ENCODE measurements around the gene MAZ. TPM values are rescaled to one million over a fixed set of nuclear protein-coding genes. Genes with fewer than 3 reads are reported as not detected.

MAZ gene
- total RNA-seq, 1 donor from 2014 or later = 294 TPM

- TF ChIP-seq CTCF (conservative IDR thresholded peaks at IDR 0.05) = no peak
- Mint-ChIP-seq H3K4me3 (peak overlapping the region; percentile 88), H3K27me3 (peaks cover 4% of the 10 kb centered on the region), H3K9me3 (no peaks in the 10 kb centered on the region), H3K4me1 (ENCODE audit: unreplicated experiment) (peaks cover 42% of the 10 kb centered on the region), H3K36me3 (peaks cover 8% of the 10 kb centered on the region), H3K27ac (peak overlapping the region; percentile 86)
- no peak for DNase-seq (ENCODE audit: extremely low spot score, unreplicated experiment)
These were observed 13.2 kb downstream of the MAZ start for GRCh38 chr16:29819506-29819905.

GRCh38 chr16:29820271-29820701 lies 14.0 kb downstream of the MAZ start, which contains the start of gene MVP:
Gene MVP, plus strand, starts transcription at chr16:29820462. Its CDS starts 10,088 bp downstream, at chr16:29830550.
- Mint-ChIP-seq H3K27me3 (peaks cover 4% of the 10 kb centered on the region), H3K9me3 (no peaks in the 10 kb centered on the region), H3K36me3 (peaks cover 8% of the 10 kb centered on the region), H3K27ac (peak within 1 kb of the TSS; percentile 86), H3K4me1 (ENCODE audit: unreplicated experiment) (peaks cover 40% of the 10 kb centered on the region), H3K4me3 (peak within 1 kb of the TSS; percentile 88)
- TF ChIP-seq CTCF (conservative IDR thresholded peaks at IDR 0.05) = no peak
- DNase-seq (ENCODE audit: extremely low spot score, unreplicated experiment) = no peak

GRCh38 chr16:29820730-29821642 lies 14.7 kb downstream of the MAZ start:
- DNase-seq (ENCODE audit: extremely low spot score, unreplicated experiment) = no peak
- Mint-ChIP-seq H3K27ac (peak overlapping the region; percentile 86), H3K4me3 (peak overlapping the region; percentile 88), H3K27me3 (peaks cover under 1% of the 10 kb centered on the region), H3K9me3 (no peaks in the 10 kb centered on the region), H3K36me3 (peaks cover 5% of the 10 kb centered on the region), H3K4me1 (ENCODE audit: unreplicated experiment) (peaks cover 36% of the 10 kb centered on the region)
- TF ChIP-seq CTCF (conservative IDR thresholded peaks at IDR 0.05) = no peak

- DNase-seq (ENCODE audit: extremely low spot score, unreplicated experiment) = no peak
- peaks cover 35% of the 10 kb centered on the region for H3K4me1 Mint-ChIP-seq (ENCODE audit: unreplicated experiment)
- H3K36me3 Mint-ChIP-seq = peaks cover 3% of the 10 kb centered on the region
- TF ChIP-seq CTCF (conservative IDR thresholded peaks at IDR 0.05) = no peak
- peak overlapping the region; percentile 88 for H3K4me3 Mint-ChIP-seq
- peak overlapping the region; percentile 47 for H3K27ac Mint-ChIP-seq
- no peaks in the 10 kb centered on the region for H3K27me3 Mint-ChIP-seq
- H3K9me3 Mint-ChIP-seq = no peaks in the 10 kb centered on the region
These were observed 15.3 kb downstream of the MAZ start for GRCh38 chr16:29821643-29822115.

- H3K9me3 Mint-ChIP-seq = no peaks in the 10 kb centered on the region
- H3K27me3 Mint-ChIP-seq = no peaks in the 10 kb centered on the region
- H3K4me3 Mint-ChIP-seq = no peak overlapping the region
- peaks cover 20% of the 10 kb centered on the region for H3K4me1 Mint-ChIP-seq (ENCODE audit: unreplicated experiment)
- no peak for DNase-seq (ENCODE audit: extremely low spot score, unreplicated experiment)
- TF ChIP-seq CTCF (conservative IDR thresholded peaks at IDR 0.05) = no peak
- no peaks in the 10 kb centered on the region for H3K36me3 Mint-ChIP-seq
- peak overlapping the region; percentile 66 for H3K27ac Mint-ChIP-seq
These were observed 18.3 kb downstream of the MAZ start for GRCh38 chr16:29824589-29825144.

Data from type B pancreatic cell (in vitro differentiated cells).